HK-2 (cell line): Measurements from ENCODE around the gene BRD4.
"Not testable (repeated sequence)": the region's sequence is repeated elsewhere in the genome, so short reads cannot be mapped to it uniquely, and the experiment has no call there.

ENCODE experiments used
- DNase-seq: peaks from one replicate; pipeline ENCODE4 v3.0.0-alpha.2; 2018; ENCODE audit not compliant: unreplicated experiment

The BRD4 gene

GRCh38 chr19:15332311-15332996 lies at the start of gene BRD4:
BRD4 (minus strand) TSS chr19:15332539; CDS start chr19:15273099, 59,440 bp downstream.
- DNase-seq = peak; percentile 70

DNA sequence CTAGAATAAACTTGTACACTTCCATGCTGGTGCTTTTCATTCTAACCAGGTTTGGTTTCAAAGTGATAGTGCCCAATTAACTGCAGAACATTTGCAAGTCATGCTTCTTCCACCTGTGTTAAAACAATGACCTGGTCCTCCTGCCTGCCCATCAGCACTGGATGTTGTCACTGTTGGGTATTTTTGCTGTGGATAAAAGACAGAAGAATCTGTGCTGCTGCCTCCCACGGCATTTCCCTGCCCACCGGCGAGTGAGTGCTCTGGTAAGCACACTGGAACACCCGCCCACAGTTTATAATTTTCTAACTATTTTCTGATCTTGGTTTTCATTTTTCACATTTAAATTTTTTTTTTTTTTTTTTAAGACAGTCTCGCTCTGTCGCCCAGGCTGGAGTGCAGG lies 49.5 kb upstream of the BRD4 start:
- DNase-seq = no peak

DNA sequence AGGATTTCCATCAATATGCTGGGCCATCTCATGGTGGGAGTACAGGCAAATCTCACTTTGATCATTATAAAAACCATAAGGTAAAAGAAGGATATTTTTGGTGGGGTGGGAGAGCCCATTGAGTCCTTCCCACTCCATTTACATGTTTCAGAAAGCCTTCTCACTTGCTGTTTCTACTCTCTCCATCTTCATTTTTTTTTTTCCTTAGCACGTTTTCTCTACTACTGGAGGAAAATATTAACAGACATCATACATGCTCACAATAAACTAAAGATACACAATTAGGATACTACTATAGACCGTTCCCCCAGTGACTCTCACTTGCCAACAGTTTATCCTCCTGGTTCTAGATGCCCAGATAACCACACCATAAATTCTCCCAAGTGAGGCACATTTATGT lies 49.1 kb upstream of the BRD4 start:
- no peak for DNase-seq

GRCh38 chr19:15379999-15380647 lies 47.8 kb upstream of the BRD4 start:
- peak; percentile 70 for DNase-seq

DNA sequence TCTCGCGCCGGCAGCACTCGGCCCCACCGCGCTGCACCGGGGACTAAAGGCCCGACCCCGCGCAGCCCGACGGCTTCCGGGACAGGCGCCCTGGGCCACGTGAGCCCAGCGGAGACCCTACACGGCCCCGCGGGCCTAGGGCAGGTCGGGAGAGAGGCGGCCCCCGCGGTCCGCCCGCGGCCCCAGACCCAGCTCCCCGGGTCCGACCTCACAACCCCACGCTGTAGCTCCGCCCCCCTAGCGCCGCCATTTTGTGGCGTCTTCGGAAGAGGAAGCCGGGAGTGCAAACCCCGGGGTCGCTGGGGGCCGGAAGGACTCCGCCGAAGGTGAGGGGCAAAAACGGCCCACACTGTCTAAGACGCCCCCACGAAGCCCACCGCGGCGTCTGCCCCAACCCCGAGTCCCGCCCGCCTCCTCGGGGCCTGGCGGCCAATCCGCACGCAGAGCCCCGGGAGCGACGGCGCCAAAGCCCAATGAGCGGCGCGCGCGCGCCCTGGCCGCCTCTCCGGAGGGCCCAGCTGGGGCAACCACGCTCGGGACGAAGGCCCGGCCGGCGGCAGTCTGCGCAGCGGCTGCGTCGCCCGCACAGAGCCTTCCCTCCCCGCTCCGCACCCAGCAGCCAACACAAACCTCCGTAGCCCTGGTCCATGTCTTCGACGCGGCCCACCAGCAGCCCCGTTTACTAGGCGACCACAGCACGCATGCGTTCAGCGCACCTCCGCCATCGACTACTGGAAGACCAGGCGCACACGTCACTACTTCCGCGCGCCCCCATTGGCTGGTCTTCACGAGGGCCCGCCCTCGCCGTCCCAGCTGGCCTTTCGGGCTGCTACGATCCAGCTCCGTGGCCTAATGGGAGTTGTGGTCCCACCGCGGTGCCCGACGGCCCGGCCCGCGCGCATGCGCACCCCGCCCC lies 47.0 kb upstream of the BRD4 start, which contains the start of gene AKAP8:
Gene AKAP8, minus strand, starts transcription at position 705 of the 916 bp plus-strand sequence. Its CDS starts 56 bp downstream, at position 649.
- DNase-seq = peak; percentile 99

- peak; percentile 57 for DNase-seq
These were observed 46.3 kb upstream of the BRD4 start for GRCh38 chr19:15378534-15379082.

GRCh38 chr19:15374796-15375440 lies 42.6 kb upstream of the BRD4 start:
- no peak for DNase-seq

DNA sequence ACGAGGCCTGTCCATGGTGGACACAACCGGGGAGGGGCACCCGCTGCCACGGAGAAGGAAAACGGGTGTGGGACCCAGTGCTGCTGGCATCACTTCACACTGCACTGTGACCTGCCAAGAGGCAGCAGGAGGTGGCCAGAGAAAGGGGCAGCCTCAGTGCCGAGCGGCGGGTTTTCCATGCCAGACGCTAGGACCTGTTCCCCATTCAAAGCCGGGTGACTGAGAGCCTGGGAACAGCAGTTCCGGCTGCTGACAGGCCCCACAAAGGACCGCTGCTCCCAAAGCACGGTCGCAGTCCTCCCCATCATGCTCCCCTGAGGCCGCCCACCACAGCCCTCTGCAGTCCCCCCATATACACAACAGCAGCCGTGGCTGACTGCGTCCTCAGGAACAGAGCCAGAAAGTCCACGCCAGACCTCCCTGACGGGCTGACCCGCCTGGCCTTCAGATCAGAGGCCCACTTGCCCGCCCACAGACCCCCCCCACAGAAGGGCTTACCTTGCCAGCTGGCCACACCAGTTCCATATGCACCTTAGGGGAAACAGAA lies 41.8 kb upstream of the BRD4 start:
- DNase-seq = no peak

- no peak for DNase-seq
These were observed 41.3 kb upstream of the BRD4 start for GRCh38 chr19:15373644-15374043.

GRCh38 chr19:15372891-15373301 lies 40.6 kb upstream of the BRD4 start:
- DNase-seq = no peak

DNA sequence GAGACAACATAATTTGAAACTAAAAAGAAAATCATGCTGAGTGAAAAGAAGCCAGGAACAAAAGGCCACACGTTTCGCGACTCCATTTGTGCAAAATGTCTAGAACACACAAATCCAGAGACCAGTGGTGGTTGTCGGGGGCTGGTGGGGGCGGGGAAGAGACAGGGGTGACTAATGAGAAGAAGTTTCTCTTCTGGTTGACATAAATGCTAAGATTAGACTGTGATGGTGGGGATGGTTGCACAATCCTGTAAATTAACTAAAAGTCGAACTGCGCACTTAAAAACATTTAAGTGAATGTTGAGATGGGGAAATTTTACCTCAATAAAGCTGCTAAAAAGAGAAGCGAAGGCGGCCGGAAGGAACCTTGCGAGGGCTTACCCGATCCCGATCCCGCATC lies 40.1 kb upstream of the BRD4 start:
- DNase-seq = no peak

- DNase-seq = no peak
These were observed 39.5 kb upstream of the BRD4 start for GRCh38 chr19:15371786-15372380.

- DNase-seq = no peak
These were observed 38.8 kb upstream of the BRD4 start for GRCh38 chr19:15371119-15371518.

- no peak for DNase-seq
These were observed 37.2 kb upstream of the BRD4 start for GRCh38 chr19:15369594-15369891.

- no peak for DNase-seq
These were observed 36.7 kb upstream of the BRD4 start for GRCh38 chr19:15368798-15369593.

GRCh38 chr19:15368051-15368632 lies 35.8 kb upstream of the BRD4 start:
- no peak for DNase-seq

GRCh38 chr19:15367439-15367838 lies 35.1 kb upstream of the BRD4 start:
- no peak for DNase-seq

DNA sequence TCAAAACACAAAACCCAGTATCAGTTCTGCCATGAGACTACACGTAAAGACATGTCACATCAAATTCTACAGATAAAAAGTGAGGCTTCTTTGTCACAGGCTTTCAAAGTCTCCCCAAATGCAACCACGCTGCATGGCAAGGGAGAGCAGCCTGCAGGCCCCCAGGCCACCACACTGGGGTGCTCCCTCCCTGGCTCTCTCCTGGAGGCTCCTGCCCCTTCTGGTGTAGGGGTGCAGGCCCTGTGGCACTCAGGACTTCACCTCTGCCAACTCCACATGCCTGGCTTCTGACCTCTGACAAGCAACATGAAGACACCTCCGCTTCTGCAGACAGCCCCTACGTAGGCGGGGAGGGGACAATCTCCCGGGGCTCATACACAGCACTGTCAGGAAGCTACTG lies 32.9 kb upstream of the BRD4 start:
- no peak for DNase-seq

DNA sequence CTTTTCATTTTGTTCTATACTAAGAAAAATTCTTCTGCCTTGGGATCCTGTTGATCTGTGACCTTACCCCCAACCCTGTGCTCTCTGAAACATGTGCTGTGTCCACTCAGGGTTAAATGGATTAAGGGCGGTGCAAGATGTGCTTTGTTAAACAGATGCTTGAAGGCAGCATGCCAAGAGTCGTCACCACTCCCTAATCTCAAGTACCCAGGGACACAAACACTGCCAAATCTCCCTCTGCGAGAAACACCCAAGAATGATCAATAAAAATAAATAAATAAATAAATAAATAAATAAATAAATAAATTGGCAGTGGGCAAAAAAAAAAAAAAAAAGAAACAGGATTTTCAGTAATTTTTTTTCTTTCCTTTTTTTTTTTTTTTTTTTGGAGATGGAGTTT lies 31.5 kb upstream of the BRD4 start:
- DNase-seq = not testable (repeated sequence)

- DNase-seq = not testable (repeated sequence)
These were observed 30.7 kb upstream of the BRD4 start for GRCh38 chr19:15363048-15363447.
